A549 treated with dexamethasone at 1 μM for 4 hours (cell line): ENCODE results near the gene SNX14. TPM values are rescaled to one million over a fixed set of nuclear protein-coding genes. Genes with fewer than 3 reads are reported as not detected.

ENCODE experiments used
- total RNA-seq: library from RNA; stranded (reverse); fragments of 200-300 nt; extraction: Qiagen RNA extraction; gene quantifications from 5 replicates; pipeline ENCODE4 v1.2.3, GENCODE V29; 2022

Gene SNX14, protein sequence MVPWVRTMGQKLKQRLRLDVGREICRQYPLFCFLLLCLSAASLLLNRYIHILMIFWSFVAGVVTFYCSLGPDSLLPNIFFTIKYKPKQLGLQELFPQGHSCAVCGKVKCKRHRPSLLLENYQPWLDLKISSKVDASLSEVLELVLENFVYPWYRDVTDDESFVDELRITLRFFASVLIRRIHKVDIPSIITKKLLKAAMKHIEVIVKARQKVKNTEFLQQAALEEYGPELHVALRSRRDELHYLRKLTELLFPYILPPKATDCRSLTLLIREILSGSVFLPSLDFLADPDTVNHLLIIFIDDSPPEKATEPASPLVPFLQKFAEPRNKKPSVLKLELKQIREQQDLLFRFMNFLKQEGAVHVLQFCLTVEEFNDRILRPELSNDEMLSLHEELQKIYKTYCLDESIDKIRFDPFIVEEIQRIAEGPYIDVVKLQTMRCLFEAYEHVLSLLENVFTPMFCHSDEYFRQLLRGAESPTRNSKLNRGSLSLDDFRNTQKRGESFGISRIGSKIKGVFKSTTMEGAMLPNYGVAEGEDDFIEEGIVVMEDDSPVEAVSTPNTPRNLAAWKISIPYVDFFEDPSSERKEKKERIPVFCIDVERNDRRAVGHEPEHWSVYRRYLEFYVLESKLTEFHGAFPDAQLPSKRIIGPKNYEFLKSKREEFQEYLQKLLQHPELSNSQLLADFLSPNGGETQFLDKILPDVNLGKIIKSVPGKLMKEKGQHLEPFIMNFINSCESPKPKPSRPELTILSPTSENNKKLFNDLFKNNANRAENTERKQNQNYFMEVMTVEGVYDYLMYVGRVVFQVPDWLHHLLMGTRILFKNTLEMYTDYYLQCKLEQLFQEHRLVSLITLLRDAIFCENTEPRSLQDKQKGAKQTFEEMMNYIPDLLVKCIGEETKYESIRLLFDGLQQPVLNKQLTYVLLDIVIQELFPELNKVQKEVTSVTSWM
- 36.9 to 46.4 TPM (median 40.5 TPM) in 5 replicates for total RNA-seq

DNA sequence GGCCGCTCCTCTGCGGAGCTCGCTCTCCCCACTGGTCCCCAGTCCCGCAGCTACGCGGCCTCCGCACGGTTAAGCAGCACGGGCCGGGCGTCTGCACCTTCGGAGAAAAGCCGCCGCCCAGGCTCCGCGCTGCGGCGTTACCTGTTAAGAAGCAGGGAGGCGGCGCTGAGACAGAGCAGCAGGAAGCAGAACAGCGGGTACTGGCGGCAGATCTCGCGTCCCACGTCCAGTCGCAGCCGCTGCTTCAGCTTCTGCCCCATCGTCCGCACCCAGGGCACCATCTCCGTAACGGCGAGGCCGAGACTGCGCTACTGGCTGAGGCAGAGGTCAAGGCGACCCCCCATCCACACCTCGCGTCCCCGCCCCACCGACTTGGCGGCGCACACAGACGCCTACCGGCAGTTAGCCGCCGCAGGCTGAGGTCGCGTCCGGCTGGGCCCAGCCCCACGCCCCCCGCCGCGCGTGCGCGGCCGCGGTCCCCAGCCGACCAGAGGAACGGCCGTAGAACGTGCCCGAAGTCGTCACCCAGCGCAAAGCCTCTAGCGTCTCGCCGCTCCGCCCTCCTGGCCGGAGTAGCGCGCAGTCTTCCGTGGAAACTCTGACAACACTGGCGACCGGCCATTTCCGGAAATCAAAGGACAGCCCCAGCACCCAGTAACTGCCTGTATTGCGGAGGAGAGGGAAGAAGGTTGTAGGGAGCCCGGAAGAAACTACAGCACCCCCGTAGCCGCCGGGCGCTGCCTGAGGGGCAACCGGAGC lies at the start of gene SNX14:
Gene SNX14 (minus strand): TSS at position 421 of the 759 bp plus-strand sequence. CDS start 140 bp downstream, at position 281.

DNA sequence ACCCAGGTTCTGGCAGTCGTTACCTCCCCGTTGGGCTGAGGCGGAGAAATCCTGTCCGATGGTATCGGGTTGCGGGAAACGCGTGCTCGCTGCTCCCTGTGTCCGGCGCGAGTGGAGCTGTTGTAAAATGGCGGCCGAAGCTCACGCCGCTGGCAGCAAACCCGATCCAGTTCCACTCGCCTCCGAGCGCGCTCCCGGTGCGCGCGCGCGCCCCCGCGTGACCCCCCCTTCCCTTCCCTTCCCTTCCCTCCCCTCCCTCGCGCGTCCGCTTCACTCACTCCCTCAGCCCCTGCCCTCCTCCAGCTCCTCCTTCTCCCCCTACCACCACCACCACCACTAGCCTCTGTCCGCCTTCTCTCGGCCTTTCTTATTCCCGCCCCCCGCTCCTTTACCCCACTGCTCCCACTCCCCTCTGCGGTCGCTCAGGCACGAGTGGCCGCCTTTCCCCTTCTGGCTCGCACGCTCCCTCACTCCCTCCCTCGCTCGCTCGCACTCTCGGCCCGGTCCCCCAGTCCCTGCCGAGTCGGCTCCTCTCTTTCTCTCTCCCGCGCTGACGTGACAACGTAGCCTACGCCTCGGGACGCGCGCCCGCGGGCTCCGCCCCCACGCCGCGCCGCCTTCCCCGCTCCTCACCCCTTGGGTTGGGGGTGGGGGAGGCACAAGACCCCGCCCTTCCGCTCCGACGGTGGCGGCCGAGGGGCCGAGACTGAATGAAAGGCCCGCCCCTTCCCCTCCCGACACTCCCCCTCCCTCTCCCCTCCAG lies 49.3 kb upstream of the SNX14 start, which contains the start of gene SYNCRIP:
Gene SYNCRIP (minus strand): TSS at position 113 of the 763 bp plus-strand sequence. CDS start 1,447 bp downstream, outside the sequence.

Other genes with a start within 250 kb of the SNX14 start
- 21.7 to 31.4 TPM (median 26.6 TPM) in 5 replicates for gene NT5E, start 143.8 kb downstream of the SNX14 start, total RNA-seq
- 119 to 157 TPM (median 143 TPM) in 5 replicates for gene SYNCRIP, start 49.0 kb upstream of the SNX14 start, total RNA-seq